ENCODE measurements around the gene TBL2.

Gene TBL2

DNA sequence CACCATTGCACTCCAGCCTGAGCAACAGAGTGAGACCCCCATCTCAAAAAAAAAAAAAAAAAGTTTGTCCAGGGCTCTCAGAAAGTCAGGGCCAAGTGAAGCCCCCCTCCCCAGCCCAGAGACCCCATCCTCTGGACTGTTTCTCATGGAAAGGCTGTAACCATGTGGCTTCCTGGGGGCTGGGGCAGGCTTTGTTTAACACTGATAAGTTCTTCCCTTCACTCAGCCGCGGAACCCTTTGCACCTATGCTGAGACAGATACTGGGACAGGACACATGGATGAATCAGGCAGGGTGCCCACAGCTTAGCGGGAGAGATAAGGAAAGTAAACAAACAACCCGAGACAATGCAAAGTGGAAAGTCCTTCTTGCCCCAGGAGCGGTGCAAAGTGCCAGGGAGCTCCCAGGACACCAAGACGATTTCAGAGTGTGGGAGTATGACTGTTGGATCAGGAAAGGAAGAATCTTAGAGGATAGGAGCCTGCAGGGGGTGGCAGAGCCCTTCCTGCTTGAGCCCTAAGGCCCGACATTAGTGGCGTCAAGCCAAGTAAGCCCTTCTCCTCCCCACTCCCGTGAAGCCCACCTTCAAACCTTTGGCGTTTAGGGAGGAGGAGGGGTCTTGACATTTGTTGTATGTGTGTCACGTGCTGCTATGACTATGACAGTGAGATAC lies 34.4 kb upstream of the TBL2 start (continued):
- no peak for TF ChIP-seq ZNF645 (tag by site-specific recombination; IDR thresholded peaks at IDR 0.05)
- TF ChIP-seq ZNF280C (tag by site-specific recombination; IDR thresholded peaks at IDR 0.05): no peak
- no peak for TF ChIP-seq ZNF112 (tag by site-specific recombination; IDR thresholded peaks at IDR 0.05)
- 0 out of 2 replicates have a peak, but pooled peaks have one; percentile 63 for TF ChIP-seq ZNF184 (tag by site-specific recombination; IDR thresholded peaks at IDR 0.05)
- TF ChIP-seq ZBTB6 (tag by site-specific recombination; IDR thresholded peaks at IDR 0.05): no peak
- TF ChIP-seq ZNF558 (tag by site-specific recombination; IDR thresholded peaks at IDR 0.05): 0 out of 2 replicates have a peak, but pooled peaks have one; percentile 24
- TF ChIP-seq TSHZ1 (tag by site-specific recombination; IDR thresholded peaks at IDR 0.05; ENCODE audit: borderline replicate concordance): no peak
- no peak for TF ChIP-seq ZNF548 (tag by site-specific recombination; IDR thresholded peaks at IDR 0.05)
- no peak; the same call in none of the 2 replicates for TF ChIP-seq ZNF366 (tag by site-specific recombination; conservative IDR thresholded peaks at IDR 0.05)
- TF ChIP-seq ZNF223 (tag by site-specific recombination; IDR thresholded peaks at IDR 0.05): no peak
- no peak for TF ChIP-seq ZNF785 (tag by site-specific recombination; IDR thresholded peaks at IDR 0.05)
- no peak for TF ChIP-seq ZNF560 (tag by site-specific recombination; IDR thresholded peaks at IDR 0.05; ENCODE audit: borderline replicate concordance)
- TF ChIP-seq ZNF621 (tag by site-specific recombination; IDR thresholded peaks at IDR 0.05): no peak
- TF ChIP-seq, protein P1, sequence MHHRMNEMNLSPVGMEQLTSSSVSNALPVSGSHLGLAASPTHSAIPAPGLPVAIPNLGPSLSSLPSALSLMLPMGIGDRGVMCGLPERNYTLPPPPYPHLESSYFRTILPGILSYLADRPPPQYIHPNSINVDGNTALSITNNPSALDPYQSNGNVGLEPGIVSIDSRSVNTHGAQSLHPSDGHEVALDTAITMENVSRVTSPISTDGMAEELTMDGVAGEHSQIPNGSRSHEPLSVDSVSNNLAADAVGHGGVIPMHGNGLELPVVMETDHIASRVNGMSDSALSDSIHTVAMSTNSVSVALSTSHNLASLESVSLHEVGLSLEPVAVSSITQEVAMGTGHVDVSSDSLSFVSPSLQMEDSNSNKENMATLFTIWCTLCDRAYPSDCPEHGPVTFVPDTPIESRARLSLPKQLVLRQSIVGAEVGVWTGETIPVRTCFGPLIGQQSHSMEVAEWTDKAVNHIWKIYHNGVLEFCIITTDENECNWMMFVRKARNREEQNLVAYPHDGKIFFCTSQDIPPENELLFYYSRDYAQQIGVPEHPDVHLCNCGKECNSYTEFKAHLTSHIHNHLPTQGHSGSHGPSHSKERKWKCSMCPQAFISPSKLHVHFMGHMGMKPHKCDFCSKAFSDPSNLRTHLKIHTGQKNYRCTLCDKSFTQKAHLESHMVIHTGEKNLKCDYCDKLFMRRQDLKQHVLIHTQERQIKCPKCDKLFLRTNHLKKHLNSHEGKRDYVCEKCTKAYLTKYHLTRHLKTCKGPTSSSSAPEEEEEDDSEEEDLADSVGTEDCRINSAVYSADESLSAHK (tag by site-specific recombination; IDR thresholded peaks at IDR 0.05): no peak
- peak; percentile 95 for TF ChIP-seq GLIS1 (tag by site-specific recombination; IDR thresholded peaks at IDR 0.05)
- TF ChIP-seq ZNF664 (tag by site-specific recombination; IDR thresholded peaks at IDR 0.05): no peak
- peak; percentile 67 for TF ChIP-seq SP7 (tag by site-specific recombination; IDR thresholded peaks at IDR 0.05)
- no peak for TF ChIP-seq ZNF660 (tag by site-specific recombination; IDR thresholded peaks at IDR 0.05)
- no peak for TF ChIP-seq ZNF561 (tag by site-specific recombination; IDR thresholded peaks at IDR 0.05; ENCODE audit: borderline replicate concordance)
- TF ChIP-seq ZBTB11 (tag by site-specific recombination; conservative IDR thresholded peaks at IDR 0.05; ENCODE audit: low read depth): no peak
- TF ChIP-seq ZNF600 (tag by site-specific recombination; IDR thresholded peaks at IDR 0.05): peak; percentile 41; the same call in 1 of the 2 replicates
- TF ChIP-seq KLF1 (tag by site-specific recombination; IDR thresholded peaks at IDR 0.05): no peak
